RPMI7951 (cell line): Measurements from ENCODE around the gene DDX59. TPM values are rescaled to one million over a fixed set of nuclear protein-coding genes. Genes with fewer than 3 reads are reported as not detected.

ENCODE experiments used
- DNase-seq: peaks from one replicate; pipeline ENCODE4 v3.0.0-alpha.2; 2012; ENCODE audit warnings: low read depth
- total RNA-seq: library from RNA; depleted of rRNA; stranded (reverse); fragments of >200 nt; shearing (Covaris generic); gene quantifications from 2 replicates; pipeline ENCODE4 v1.2.3, GENCODE V29; 2014; rRNA removed

The DDX59 gene
- total RNA-seq, 1 experiment from 2014 or later, result 28.5 TPM

- DNase-seq, result no peak
Observed at GRCh38 chr1:200629876-200630514, 39.7 kb downstream of the DDX59 start.

GRCh38 chr1:200628223-200628881, 41.4 kb downstream of the DDX59 start:
- DNase-seq, result no peak

GRCh38 chr1:200627575-200628222, 42.0 kb downstream of the DDX59 start:
- no peak for DNase-seq

GRCh38 chr1:200626853-200627534, 42.7 kb downstream of the DDX59 start:
- no peak for DNase-seq

GRCh38 chr1:200625381-200625824, 44.3 kb downstream of the DDX59 start:
- DNase-seq, result peak; percentile 54

- DNase-seq, result peak; percentile 54
Observed at GRCh38 chr1:200624679-200625335, 44.9 kb downstream of the DDX59 start.

- DNase-seq, result peak; percentile 91
Observed at GRCh38 chr1:200620273-200621131, 49.2 kb downstream of the DDX59 start, which contains the start of gene KIF14. KIF14 (minus strand) TSS chr1:200620751; CDS start chr1:200618723, 2,028 bp downstream.

- no peak for DNase-seq
Observed at GRCh38 chr1:200619894-200620272, 49.8 kb downstream of the DDX59 start.

- DNase-seq, result peak; percentile 53
Observed at GRCh38 chr1:200610846-200611245, 58.9 kb downstream of the DDX59 start.

- DNase-seq, result no peak
Observed at GRCh38 chr1:200602632-200603031, 67.1 kb downstream of the DDX59 start.

Other genes with a start within 250 kb of the DDX59 start
- gene KIF14, start 49.2 kb downstream of the DDX59 start, total RNA-seq, result 25.4 and 28.0 TPM in 2 replicates
- gene CAMSAP2, start 69.0 kb upstream of the DDX59 start, total RNA-seq, result 18.9 and 22.3 TPM in 2 replicates
- gene GPR25, start 203.1 kb upstream of the DDX59 start, total RNA-seq, result not detected in 2 replicates
- 18.0 and 19.9 TPM in 2 replicates for gene INAVA, start 225.0 kb upstream of the DDX59 start, total RNA-seq